GM10847 (cell line): ENCODE results near the gene PGM2L1.

Source experiments
- POLR2A ChIP-seq: IDR thresholded peaks from 2 replicates; pipeline ENCODE4 v1.6.1; 2011; ENCODE audit not compliant: insufficient read length; ENCODE audit errors: extremely low read depth

PGM2L1 gene

GRCh38 chr11:74282914-74283371 is 115.3 kb downstream of the PGM2L1 start:
- TF ChIP-seq POLR2A = no peak

GRCh38 chr11:74282421-74282820 is 115.8 kb downstream of the PGM2L1 start:
- no peak for TF ChIP-seq POLR2A

GRCh38 chr11:74280494-74280893 is 117.7 kb downstream of the PGM2L1 start:
- no peak for TF ChIP-seq POLR2A
